NT2/D1 (cell line): Measurements from ENCODE around the gene ATAD2B.

Experiments used
- YY1 ChIP-seq: IDR thresholded peaks from 2 replicates; pipeline ENCODE4 v1.6.1; 2011; ENCODE audit not compliant: insufficient read length, insufficient read depth
- ZNF274 ChIP-seq: IDR thresholded peaks from 2 replicates; pipeline ENCODE4 v1.6.1; 2011; ENCODE audit warnings: mild to moderate bottlenecking, low read depth, low read length

DNA sequence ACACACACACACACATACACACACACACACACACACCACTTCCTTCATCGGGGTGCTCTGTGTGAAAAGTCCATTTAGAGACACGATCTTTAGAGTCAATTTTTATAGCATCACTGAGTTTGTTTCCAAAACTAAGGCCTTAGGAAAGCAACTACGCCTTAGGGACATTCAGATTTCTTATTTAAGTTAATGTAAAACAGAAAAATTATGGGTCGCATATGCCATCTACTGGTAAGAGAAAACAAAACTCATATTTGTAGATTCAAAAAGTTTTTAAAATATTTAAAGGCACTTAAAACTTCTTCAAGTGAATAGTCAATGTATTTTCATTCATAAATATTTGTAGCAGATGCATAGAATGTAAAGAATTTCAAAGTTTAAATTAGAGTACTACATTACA is 166.2 kb downstream of the ATAD2B start:
- no peak for TF ChIP-seq ZNF274
- TF ChIP-seq YY1: no peak
